Measurements from ENCODE around the gene SP6.

SP6 gene

DNA sequence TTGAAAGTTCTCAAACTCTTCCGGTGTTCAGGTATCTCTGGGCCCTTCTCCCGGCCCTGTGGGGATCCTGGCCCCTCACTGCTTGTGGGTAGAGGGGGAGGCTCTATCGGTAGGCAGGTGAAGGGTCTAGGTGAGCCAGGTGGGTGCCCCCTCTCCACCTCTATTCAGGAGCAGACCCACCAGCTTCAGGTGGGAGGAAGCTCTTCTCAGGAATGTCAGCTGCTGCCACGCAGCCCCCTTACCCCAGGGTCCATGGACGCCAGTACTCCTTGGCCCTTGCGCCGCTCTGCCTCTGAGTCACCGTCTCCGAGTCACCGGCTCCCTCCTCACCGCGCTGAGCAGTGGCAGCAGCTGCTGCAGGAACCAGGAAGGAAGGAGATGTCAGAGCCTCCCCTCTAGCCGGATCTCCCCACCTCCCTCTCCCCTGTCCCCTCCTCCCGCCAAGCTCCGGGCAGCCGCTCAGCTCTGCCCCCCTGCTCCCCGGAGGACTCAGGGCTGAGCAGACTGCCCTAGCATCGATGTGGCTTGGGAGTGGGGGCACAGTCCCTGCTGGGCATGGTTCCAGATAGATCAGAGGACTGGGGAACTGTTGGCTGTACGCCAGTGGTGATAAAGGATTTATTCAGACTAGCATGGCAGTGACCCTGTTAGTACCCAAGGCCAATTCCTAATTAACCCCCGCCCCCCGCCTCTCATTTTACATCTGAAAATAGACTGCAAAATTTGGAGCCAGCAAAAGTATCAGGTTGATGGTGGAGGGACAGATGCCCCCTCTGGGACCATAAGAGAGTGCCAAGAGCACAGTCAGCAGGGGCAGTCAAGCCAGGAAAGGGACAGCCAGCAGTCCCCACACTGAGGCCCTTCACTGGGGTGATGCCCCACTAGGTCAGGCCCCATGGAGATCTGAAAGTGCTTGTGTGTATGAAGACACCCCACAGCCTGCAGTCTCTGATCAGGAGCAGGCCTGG, 29.3 kb downstream of the SP6 start, which contains the start of gene OSBPL7:
Gene OSBPL7, minus strand, starts transcription at position 371 of the 968 bp plus-strand sequence. CDS start 1,516 bp downstream, outside the sequence.
- Histone ChIP-seq H3K4me1 (peaks cover 26% of the 10 kb centered on the region), H3K9ac (peak within 1 kb of the TSS; percentile 85), H3K4me2 (peak within 1 kb of the TSS; percentile 91), H3K4me3 (peak within 1 kb of the TSS; percentile 88), H3K9me3 (no peaks in the 10 kb centered on the region), H3K27me3 (no peaks in the 10 kb centered on the region), H4K20me1 (no peaks in the 10 kb centered on the region; the same call in 1 of the 2 replicates), H3K27ac (peak within 1 kb of the TSS; percentile 81), H3K36me3 (peaks cover 67% of the 10 kb centered on the region)
- no peak for TF ChIP-seq Cebpa-rat (IDR thresholded peaks at IDR 0.05)

DNA sequence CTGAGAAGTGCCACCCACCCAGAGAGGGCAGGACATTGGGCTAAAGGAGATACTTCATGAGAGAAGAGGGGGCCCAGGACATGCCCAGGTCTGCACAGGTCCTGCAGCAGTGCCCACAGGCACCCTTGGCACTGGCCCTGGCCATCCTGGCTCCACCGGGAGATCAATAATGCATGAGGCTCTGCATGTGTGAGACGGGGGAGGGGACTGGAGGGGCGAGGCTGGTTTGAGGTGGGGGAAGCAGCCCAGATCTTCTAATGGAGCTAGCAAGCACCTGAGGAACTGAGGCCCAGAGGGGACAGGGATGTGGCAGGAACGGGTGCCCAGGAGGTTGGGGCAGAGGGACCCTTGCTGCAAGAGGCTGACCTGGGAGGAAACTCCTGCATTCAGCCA, 29.9 kb downstream of the SP6 start:
- Histone ChIP-seq H4K20me1 (no peaks in the 10 kb centered on the region; the same call in 1 of the 2 replicates), H3K36me3 (peaks cover 67% of the 10 kb centered on the region), H3K9ac (peak overlapping the region; percentile 85), H3K27ac (peak overlapping the region; percentile 81), H3K27me3 (no peaks in the 10 kb centered on the region), H3K4me1 (peaks cover 26% of the 10 kb centered on the region), H3K9me3 (no peaks in the 10 kb centered on the region), H3K4me2 (peak overlapping the region; percentile 91), H3K4me3 (peak overlapping the region; percentile 88)
- TF ChIP-seq Cebpa-rat (IDR thresholded peaks at IDR 0.05): no peak

DNA sequence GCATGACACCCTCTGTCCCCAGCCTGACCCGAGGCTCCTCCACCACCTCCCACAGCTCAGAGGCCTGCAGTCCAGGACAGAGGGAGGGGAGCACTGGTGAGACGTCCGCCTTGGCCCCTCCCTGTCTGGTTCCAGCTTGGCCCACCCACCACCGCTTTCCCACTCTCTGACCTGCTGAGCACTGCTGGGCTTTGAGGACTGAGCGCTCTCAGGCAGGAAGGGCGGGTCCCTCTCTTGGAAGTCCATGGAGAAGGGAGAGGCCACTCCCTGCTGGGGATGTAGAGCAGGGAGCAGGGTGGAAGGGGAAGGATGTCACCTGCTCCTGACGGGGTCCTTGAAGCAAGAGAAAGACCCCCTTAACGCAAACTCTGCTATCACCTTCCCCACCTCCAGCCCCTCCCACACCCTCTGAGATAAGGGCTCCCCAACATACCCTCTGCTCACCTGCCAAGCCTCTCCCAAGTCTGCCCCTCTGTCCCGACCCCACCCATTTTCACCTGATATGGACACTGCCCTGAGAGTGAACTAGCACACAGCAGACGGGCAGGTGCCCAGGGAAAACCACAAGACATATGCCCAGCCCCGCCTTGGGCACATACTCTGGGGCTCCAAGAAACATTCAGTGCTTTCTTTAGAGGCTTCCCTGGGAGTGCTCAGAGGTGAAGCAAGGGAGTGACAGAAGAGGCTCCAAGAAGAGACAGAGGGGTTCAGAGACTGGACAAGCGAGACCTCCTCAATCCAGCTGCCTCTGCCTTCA, 30.8 kb downstream of the SP6 start:
- H3K4me1 ChIP-seq: peaks cover 26% of the 10 kb centered on the region
- H3K27ac ChIP-seq: no peak overlapping the region
- H3K9me3 ChIP-seq: no peaks in the 10 kb centered on the region
- 0 out of 2 replicates have a peak overlapping the region, but pooled peaks have one; percentile 85 for H3K9ac ChIP-seq
- TF ChIP-seq Cebpa-rat (IDR thresholded peaks at IDR 0.05): no peak
- no peaks in the 10 kb centered on the region for H3K27me3 ChIP-seq
- peaks cover 67% of the 10 kb centered on the region for H3K36me3 ChIP-seq
- peak overlapping the region; percentile 91 for H3K4me2 ChIP-seq
- peak overlapping the region; percentile 88; the same call in 1 of the 2 replicates for H3K4me3 ChIP-seq
- no peaks in the 10 kb centered on the region; the same call in 1 of the 2 replicates for H4K20me1 ChIP-seq

DNA sequence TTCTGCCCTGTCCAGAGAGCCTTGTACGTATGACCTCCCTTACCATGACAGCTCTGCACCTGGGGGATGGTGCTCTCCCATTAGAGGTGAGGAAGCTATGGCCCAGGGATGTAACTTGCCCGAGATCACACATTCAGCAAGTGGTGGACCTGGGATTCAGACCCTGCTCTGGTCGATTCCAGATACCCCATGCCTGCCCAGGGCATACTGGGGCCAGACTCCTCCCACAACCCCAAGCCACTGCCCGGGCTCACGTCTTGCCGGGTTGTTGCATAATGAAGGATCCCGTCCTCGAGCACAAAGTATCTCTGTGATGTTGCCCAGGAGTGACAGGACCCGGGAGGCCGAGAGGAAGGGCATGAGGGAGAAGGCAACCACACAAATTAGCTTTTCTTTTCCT, 31.5 kb downstream of the SP6 start:
- TF ChIP-seq Cebpa-rat (IDR thresholded peaks at IDR 0.05): no peak
- Histone ChIP-seq H3K4me3 (no peak overlapping the region), H3K27me3 (no peaks in the 10 kb centered on the region), H3K9me3 (no peaks in the 10 kb centered on the region), H3K4me1 (peaks cover 26% of the 10 kb centered on the region), H3K36me3 (peaks cover 68% of the 10 kb centered on the region), H3K9ac (no peak overlapping the region), H3K4me2 (no peak overlapping the region), H3K27ac (no peak overlapping the region), H4K20me1 (no peaks in the 10 kb centered on the region; the same call in 1 of the 2 replicates)

DNA sequence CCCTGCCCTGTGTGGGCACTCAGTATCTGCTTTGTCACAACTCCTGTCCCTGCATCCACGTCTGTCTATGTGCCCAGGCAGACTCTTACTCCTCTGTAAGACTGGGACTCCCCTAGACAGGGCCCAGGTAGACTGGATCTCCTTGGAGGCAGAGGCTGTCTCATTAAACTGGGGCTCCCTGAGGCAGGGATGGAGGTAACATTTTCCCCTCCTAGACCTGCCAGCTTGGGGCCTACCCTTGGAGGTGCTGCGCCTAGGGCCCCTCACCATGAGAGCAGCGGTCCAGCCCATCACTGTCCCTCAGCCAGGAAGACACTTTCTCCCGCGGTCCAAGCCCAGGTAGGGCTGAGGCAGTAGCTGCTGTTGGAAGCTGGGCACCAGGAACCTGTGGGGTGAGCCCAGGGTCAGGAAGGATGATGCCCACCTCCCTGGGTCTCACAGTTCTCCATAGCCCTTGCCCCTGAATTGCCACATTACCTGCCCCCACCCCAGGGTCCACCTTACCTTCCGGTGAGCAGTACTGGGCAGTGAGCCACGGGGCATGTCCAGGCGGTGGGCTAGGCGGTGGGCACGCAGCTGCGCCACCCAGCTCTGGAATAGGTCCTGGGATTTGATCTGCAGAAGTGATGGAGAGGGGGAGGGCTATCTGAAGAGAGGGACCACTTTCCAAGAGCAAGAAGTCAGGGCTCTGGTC, 32.8 kb downstream of the SP6 start:
- H4K20me1 ChIP-seq: no peaks in the 10 kb centered on the region; the same call in 1 of the 2 replicates
- no peak overlapping the region for H3K27ac ChIP-seq
- no peak overlapping the region for H3K4me2 ChIP-seq
- TF ChIP-seq Cebpa-rat (IDR thresholded peaks at IDR 0.05): no peak
- H3K9me3 ChIP-seq: no peaks in the 10 kb centered on the region
- peaks cover 68% of the 10 kb centered on the region for H3K36me3 ChIP-seq
- H3K27me3 ChIP-seq: no peaks in the 10 kb centered on the region
- H3K4me1 ChIP-seq: peaks cover 26% of the 10 kb centered on the region
- no peak overlapping the region for H3K9ac ChIP-seq
- H3K4me3 ChIP-seq: no peak overlapping the region

GRCh38 chr17:47816947-47817346, 34.0 kb downstream of the SP6 start:
- H3K4me2 ChIP-seq: no peak overlapping the region
- TF ChIP-seq Cebpa-rat (IDR thresholded peaks at IDR 0.05): no peak

GRCh38 chr17:47816111-47816735, 34.7 kb downstream of the SP6 start:
- no peak for TF ChIP-seq Cebpa-rat (IDR thresholded peaks at IDR 0.05)
- Histone ChIP-seq H3K36me3 (peaks cover 84% of the 10 kb centered on the region), H3K4me2 (no peak overlapping the region), H3K4me1 (peaks cover 14% of the 10 kb centered on the region), H4K20me1 (peaks cover 7% of the 10 kb centered on the region; the same call in 1 of the 2 replicates), H3K4me3 (no peak overlapping the region), H3K27me3 (no peaks in the 10 kb centered on the region), H3K9me3 (no peaks in the 10 kb centered on the region), H3K27ac (no peak overlapping the region), H3K9ac (no peak overlapping the region)

More at GRCh38 chr17:47816947-47817346, 34.0 kb downstream of the SP6 start:
- H3K27me3 ChIP-seq: no peaks in the 10 kb centered on the region
- H3K9me3 ChIP-seq: no peaks in the 10 kb centered on the region
- no peak overlapping the region for H3K4me3 ChIP-seq
- H3K4me1 ChIP-seq: peaks cover 17% of the 10 kb centered on the region
- no peak overlapping the region for H3K27ac ChIP-seq
- H3K36me3 ChIP-seq: peaks cover 77% of the 10 kb centered on the region
- peaks cover 7% of the 10 kb centered on the region; the same call in 1 of the 2 replicates for H4K20me1 ChIP-seq
- no peak overlapping the region for H3K9ac ChIP-seq

DNA sequence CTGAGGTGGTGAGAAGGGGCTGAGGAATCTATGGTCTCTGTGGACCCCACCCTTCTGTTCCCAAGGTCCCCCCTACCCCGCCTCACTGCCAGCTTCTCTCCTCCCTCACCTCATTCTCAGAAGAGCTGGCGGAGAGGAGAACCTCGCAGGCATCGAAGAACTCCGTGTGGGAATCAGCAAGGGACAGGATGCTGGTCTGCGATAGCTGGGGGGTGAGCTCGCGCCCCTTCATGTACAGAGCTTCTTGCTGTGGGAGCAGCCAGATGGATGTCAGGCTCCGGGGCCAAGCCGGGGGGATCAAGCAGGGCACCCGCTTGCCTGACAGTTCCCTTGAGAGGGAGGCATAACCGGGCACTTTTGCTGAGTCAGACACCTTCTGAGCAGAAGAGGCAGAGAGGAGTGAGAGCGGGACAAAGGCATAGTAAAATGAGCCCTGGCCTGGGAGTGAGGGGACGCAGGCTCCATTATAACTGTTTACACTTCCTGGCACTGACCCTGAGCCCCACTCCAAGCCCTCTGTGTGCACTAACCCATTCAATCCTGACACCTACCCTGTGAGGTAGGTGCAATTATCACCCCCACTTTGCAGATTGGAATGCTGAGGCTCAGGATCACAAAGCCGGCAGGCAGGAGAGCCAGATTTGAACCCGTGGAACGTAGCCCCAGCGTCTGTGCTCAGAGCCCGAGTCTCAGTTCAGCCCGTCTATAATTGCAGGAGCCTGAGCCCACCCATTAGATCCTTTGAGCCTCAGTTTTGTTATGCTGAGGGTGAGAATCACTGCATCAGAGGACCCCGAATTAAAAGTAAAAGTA, 35.7 kb downstream of the SP6 start:
- H3K27me3 ChIP-seq: no peaks in the 10 kb centered on the region
- H3K36me3 ChIP-seq: peaks cover 92% of the 10 kb centered on the region
- TF ChIP-seq Cebpa-rat (IDR thresholded peaks at IDR 0.05): no peak
- H3K9me3 ChIP-seq: no peaks in the 10 kb centered on the region
- no peak overlapping the region for H3K4me3 ChIP-seq
- H4K20me1 ChIP-seq: peaks cover 13% of the 10 kb centered on the region; the same call in 1 of the 2 replicates
- peaks cover 4% of the 10 kb centered on the region for H3K4me1 ChIP-seq
- H3K27ac ChIP-seq: no peak overlapping the region
- no peak overlapping the region for H3K4me2 ChIP-seq
- no peak overlapping the region for H3K9ac ChIP-seq
